Measurements from ENCODE around the gene BAZ1B. TPM values are rescaled to one million over a fixed set of nuclear protein-coding genes. Genes with fewer than 3 reads are reported as not detected.

Gene BAZ1B
- total RNA-seq, 1 donor from 2014 or later, result 42.4 TPM

- Histone ChIP-seq H3K36me3 (ENCODE audit: control insufficient read depth, insufficient read depth, low read length) (no peaks in the 10 kb centered on the region), H3K27me3 (ENCODE audit: control insufficient read depth, insufficient read depth, low read length) (no peaks in the 10 kb centered on the region), H3K4me3 (ENCODE audit: low read depth, low read length) (no peak overlapping the region)
- FAIRE-seq, result no peak
- DNase-seq (ENCODE audit: low read depth), result no peak
- TF ChIP-seq, protein P1, sequence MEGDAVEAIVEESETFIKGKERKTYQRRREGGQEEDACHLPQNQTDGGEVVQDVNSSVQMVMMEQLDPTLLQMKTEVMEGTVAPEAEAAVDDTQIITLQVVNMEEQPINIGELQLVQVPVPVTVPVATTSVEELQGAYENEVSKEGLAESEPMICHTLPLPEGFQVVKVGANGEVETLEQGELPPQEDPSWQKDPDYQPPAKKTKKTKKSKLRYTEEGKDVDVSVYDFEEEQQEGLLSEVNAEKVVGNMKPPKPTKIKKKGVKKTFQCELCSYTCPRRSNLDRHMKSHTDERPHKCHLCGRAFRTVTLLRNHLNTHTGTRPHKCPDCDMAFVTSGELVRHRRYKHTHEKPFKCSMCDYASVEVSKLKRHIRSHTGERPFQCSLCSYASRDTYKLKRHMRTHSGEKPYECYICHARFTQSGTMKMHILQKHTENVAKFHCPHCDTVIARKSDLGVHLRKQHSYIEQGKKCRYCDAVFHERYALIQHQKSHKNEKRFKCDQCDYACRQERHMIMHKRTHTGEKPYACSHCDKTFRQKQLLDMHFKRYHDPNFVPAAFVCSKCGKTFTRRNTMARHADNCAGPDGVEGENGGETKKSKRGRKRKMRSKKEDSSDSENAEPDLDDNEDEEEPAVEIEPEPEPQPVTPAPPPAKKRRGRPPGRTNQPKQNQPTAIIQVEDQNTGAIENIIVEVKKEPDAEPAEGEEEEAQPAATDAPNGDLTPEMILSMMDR (IDR thresholded peaks at IDR 0.05; ENCODE audit: insufficient read depth, low read length, severe bottlenecking), result no peak
Measured at GRCh38 chr7:73429215-73429614, 92.9 kb downstream of the BAZ1B start.

DNA sequence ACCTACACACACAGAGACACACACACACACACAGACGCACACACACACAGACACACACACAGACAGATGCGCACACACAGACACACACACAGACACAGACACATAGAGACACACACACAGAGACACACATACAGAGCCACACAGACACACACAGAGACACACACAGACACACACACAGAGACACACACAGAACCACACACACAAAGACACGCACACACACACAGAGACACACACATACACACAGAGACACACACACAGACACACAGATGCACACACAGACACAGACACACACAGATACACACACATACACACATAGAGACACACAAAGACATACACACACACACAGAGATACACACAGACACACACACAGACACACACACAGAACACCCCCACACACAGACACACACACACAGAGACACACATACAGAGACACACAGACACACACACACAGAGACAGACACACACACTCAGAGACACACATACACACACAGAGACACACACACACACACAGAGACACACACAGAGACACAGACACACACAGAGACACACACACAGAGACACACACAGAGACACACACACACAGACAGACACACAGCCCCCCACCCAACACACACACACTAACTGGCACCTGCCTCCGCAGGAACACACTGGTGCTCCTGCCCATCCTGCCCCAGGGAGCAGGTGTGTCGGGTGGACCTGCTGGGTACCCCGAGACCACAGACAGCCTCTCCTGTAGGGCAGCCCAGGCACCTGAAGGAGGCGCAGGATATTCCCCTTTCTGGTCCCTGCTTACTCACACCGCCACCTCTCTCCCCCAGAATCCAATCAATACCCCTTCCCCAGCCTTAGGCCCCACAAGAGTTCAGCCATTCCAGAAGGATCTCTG, 93.9 kb downstream of the BAZ1B start:
- no peak overlapping the region for H3K4me3 ChIP-seq (ENCODE audit: low read depth, low read length)
- no peaks in the 10 kb centered on the region for H3K27me3 ChIP-seq (ENCODE audit: control insufficient read depth, insufficient read depth, low read length)
- FAIRE-seq (peak; percentile 99), DNase-seq (ENCODE audit: low read depth) (no peak)
- no peaks in the 10 kb centered on the region for H3K36me3 ChIP-seq (ENCODE audit: control insufficient read depth, insufficient read depth, low read length)
- TF ChIP-seq, protein P1 (IDR thresholded peaks at IDR 0.05; ENCODE audit: insufficient read depth, low read length, severe bottlenecking), result no peak

DNA sequence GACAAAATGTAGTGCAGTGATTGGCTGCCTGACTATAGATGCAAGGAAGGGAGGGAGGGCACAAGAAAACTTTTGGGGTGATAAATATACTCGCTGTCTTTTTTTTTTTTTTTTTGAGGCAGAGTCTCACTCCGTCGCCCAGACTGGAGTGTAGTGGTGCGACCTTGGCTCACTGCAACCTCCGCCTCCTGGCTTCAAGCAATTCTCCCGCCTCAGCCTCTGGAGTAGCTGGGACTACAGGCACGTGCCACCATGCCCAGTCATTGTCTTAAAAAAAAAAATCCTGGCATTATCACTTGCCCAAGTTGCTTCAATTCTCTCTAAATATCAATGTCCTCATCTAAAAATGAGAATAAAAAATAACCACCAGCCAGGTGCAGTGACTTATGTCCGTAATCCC, 96.1 kb downstream of the BAZ1B start:
- FAIRE-seq (no peak), DNase-seq (ENCODE audit: low read depth) (no peak)
- TF ChIP-seq, protein P1 (IDR thresholded peaks at IDR 0.05; ENCODE audit: insufficient read depth, low read length, severe bottlenecking), result no peak
- Histone ChIP-seq H3K36me3 (ENCODE audit: control insufficient read depth, insufficient read depth, low read length) (no peaks in the 10 kb centered on the region), H3K27me3 (ENCODE audit: control insufficient read depth, insufficient read depth, low read length) (no peaks in the 10 kb centered on the region), H3K4me3 (ENCODE audit: low read depth, low read length) (no peak overlapping the region)

DNA sequence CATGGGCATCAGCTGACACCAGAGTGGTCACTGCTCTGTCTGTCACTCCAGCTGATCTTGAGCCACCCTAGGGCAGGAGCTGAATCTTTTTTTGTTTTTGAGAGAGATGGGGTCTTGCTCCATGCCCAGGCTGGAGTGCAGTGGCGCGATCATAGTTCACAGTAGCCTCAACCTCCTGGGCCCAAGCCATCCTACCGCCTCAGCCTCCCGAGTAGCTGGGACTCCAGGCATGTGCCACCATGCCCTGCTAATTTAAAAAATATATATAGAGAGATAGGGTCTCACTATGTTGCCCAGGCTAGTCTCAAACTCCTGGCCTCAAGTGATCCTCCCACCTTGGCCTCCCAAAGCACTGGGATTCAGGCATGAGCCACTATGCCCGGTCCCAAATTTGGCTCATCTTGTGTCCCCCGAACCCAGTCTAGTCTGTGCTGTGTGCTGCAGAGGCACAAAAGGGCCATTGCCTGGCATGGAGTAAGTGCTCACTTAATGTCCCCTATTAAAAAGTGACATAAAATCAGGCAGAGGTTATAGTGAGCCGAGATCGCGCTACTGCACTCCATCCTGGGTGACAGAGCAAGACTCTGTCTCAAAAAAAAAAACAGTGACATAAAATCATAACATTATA, 96.6 kb downstream of the BAZ1B start:
- Histone ChIP-seq H3K4me3 (ENCODE audit: low read depth, low read length) (no peak overlapping the region), H3K27me3 (ENCODE audit: control insufficient read depth, insufficient read depth, low read length) (no peaks in the 10 kb centered on the region), H3K36me3 (ENCODE audit: control insufficient read depth, insufficient read depth, low read length) (no peaks in the 10 kb centered on the region)
- FAIRE-seq (no peak), DNase-seq (ENCODE audit: low read depth) (no peak)
- TF ChIP-seq, protein P1 (IDR thresholded peaks at IDR 0.05; ENCODE audit: insufficient read depth, low read length, severe bottlenecking), result no peak

- TF ChIP-seq, protein P1 (IDR thresholded peaks at IDR 0.05; ENCODE audit: insufficient read depth, low read length, severe bottlenecking), result no peak
- no peak for FAIRE-seq
- no peak for DNase-seq (ENCODE audit: low read depth)
- Histone ChIP-seq H3K36me3 (ENCODE audit: control insufficient read depth, insufficient read depth, low read length) (no peaks in the 10 kb centered on the region), H3K27me3 (ENCODE audit: control insufficient read depth, insufficient read depth, low read length) (no peaks in the 10 kb centered on the region), H3K4me3 (ENCODE audit: low read depth, low read length) (no peak overlapping the region)
Measured at GRCh38 chr7:73424489-73424885, 97.6 kb downstream of the BAZ1B start.

Data from bronchial epithelial cell (primary cell).